OCI-LY7 (cell line): ENCODE results near the gene TOLLIP. TPM values are rescaled to one million over a fixed set of nuclear protein-coding genes. Genes with fewer than 3 reads are reported as not detected.

Source experiments
- BruUV-seq: library from RNA; stranded (reverse); fragments of 400-500 nt; replicated peaks from 2 replicates; lab custom pipeline; 2021; lab: Mats Ljungman, UMichigan
- CTCF ChIA-PET: fragments of 300-600 bp; sonication (Branson Sonifier 250); formaldehyde crosslinking; loops from one replicate; lab custom pipeline; 2022; ENCODE audit warnings: antibody characterized with exemption; ENCODE audit not compliant: unreplicated experiment; lab: Charles Lee
- POLR2A ChIA-PET: fragments of 300-600 bp; sonication (Branson Sonifier 250); formaldehyde crosslinking; loops from one replicate; lab custom pipeline; 2022; ENCODE audit warnings: antibody characterized with exemption; lab: Charles Lee
- DNase-seq: peaks from one replicate; pipeline ENCODE4 v3.0.0-alpha.2; 2015; ENCODE audit warnings: low spot score
- H2AFZ ChIP-seq: fragments of 200-600 bp; sonication (generic), shearing (Covaris generic); 2 replicates; pipeline ENCODE4 v1.6.1; 2014; ENCODE audit warnings: mild to moderate bottlenecking, antibody characterized with exemption, low read length, moderate library complexity
- H3K27ac ChIP-seq: fragments of 200-600 bp; sonication (generic); 2 replicates; pipeline ENCODE4 v1.5.1; 2014; ENCODE audit warnings: mixed run types, low read depth, mild to moderate bottlenecking, moderate library complexity, low read length, inconsistent platforms; ENCODE audit not compliant: poor library complexity, severe bottlenecking
- H3K36me3 ChIP-seq: fragments of 200-600 bp; sonication (generic); 2 replicates; pipeline ENCODE4 v1.6.1; 2014; ENCODE audit warnings: mild to moderate bottlenecking, antibody characterized with exemption, low read length, moderate library complexity, mixed read lengths; ENCODE audit not compliant: insufficient read depth
- H3K4me1 ChIP-seq: fragments of 200-600 bp; sonication (generic); 2 replicates; pipeline ENCODE4 v1.5.1; 2014; ENCODE audit warnings: mild to moderate bottlenecking, low read length; ENCODE audit not compliant: insufficient read depth, poor library complexity, severe bottlenecking
- H3K4me2 ChIP-seq: fragments of 200-600 bp; sonication (generic); 2 replicates; pipeline ENCODE4 v1.6.1; 2014; ENCODE audit warnings: mild to moderate bottlenecking, low read length
- H3K4me3 ChIP-seq: fragments of 200-600 bp; sonication (generic); 2 replicates; pipeline ENCODE4 v1.5.1; 2014; ENCODE audit warnings: mild to moderate bottlenecking, low read depth, low read length; ENCODE audit not compliant: poor library complexity, severe bottlenecking
- H3K79me2 ChIP-seq: fragments of 200-600 bp; sonication (generic); 2 replicates; pipeline ENCODE4 v1.6.1; 2016; ENCODE audit warnings: low read depth, mild to moderate bottlenecking, low read length, moderate library complexity, mixed read lengths; ENCODE audit not compliant: insufficient read depth
- H3K9me2 ChIP-seq: fragments of 200-600 bp; sonication (generic); 2 replicates; pipeline ENCODE4 v1.6.1; 2016; ENCODE audit warnings: mild to moderate bottlenecking, low read length, mixed read lengths; ENCODE audit not compliant: insufficient read depth
- H3K9me3 ChIP-seq: fragments of 200-600 bp; sonication (generic); 2 replicates; pipeline ENCODE4 v1.6.1; 2014; ENCODE audit warnings: mild to moderate bottlenecking, mixed run types, low read length, mixed read lengths
- H4K20me1 ChIP-seq: fragments of 200-600 bp; sonication (generic); 2 replicates; pipeline ENCODE4 v1.6.1; 2014; ENCODE audit warnings: mild to moderate bottlenecking, antibody characterized with exemption, low read length, moderate library complexity, mixed read lengths; ENCODE audit not compliant: insufficient read depth
- EZH2phosphoT487 ChIP-seq: fragments of 200-600 bp; sonication (generic); IDR thresholded peaks from 2 replicates; pipeline ENCODE4 v1.6.1; 2018; ENCODE audit warnings: low read depth, borderline replicate concordance, mild to moderate bottlenecking, mixed run types, antibody characterized with exemption, low read length, moderate library complexity, mixed read lengths
- intact Hi-C: fragments of 100-400 bp; cut with micrococcal nuclease; formaldehyde crosslinking; loops from one replicate; pipeline ENCODE4 v1.10.0; 2022; ENCODE audit not compliant: unreplicated experiment
- total RNA-seq, 2 experiments: library from RNA; depleted of rRNA in 1 of 2; stranded (reverse); fragments of >200 nt in 1 of 2; shearing (Covaris generic) in 1 of 2; gene quantifications; 2 replicates each; pipeline ENCODE4 v1.2.3, GENCODE V29; 2014 to 2022
- TF ChIP-seq, protein P1 (sequence below): fragments of 200-600 bp; sonication (generic); conservative IDR thresholded peaks from 2 replicates; pipeline ENCODE4 v1.5.1; 2014; ENCODE audit warnings: mild to moderate bottlenecking, antibody characterized with exemption, low read length, moderate library complexity, mixed read lengths

TOLLIP gene
- total RNA-seq, 2 experiments from 2014 or later: 15.9 to 37.1 TPM

DNA sequence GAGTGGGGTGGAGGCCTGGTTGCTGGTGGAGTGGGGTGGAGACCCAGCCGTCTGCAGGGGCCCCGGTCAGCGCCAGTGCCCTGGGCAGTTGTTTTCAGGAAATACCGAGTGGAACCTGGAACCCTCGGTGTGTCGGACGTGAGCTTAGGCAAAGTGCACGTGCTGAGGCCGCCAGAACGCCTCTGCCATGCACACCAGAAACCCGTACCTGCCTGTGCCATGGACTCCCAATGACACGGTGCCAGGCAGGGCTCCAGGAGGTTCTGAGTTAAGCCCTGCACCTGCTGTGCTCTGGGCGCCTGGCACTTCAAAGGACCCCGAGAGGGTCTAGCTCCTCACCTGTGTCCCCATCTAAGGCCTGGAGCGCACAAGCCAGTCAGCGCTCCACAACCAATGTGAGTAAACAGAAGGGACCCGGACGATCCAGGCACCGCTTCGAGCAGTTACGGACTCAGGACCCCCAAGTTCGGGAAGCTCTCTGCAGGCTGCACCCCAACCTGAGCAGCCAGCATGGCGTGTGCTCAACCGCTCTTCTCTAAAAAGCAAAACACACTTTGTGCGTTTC, 12.3 kb downstream of the TOLLIP start:
- intact Hi-C loops: no loop called here
- H3K4me2 ChIP-seq: no peak overlapping the region
- no peak overlapping the region for H3K4me3 ChIP-seq
- ChIA-PET POLR2A (no interaction called here), CTCF (no interaction called here)
- no TSS peak for BruUV-seq
- H3K27ac ChIP-seq: no peak overlapping the region
- no peak for TF ChIP-seq EZH2phosphoT487
- TF ChIP-seq, protein P1, sequence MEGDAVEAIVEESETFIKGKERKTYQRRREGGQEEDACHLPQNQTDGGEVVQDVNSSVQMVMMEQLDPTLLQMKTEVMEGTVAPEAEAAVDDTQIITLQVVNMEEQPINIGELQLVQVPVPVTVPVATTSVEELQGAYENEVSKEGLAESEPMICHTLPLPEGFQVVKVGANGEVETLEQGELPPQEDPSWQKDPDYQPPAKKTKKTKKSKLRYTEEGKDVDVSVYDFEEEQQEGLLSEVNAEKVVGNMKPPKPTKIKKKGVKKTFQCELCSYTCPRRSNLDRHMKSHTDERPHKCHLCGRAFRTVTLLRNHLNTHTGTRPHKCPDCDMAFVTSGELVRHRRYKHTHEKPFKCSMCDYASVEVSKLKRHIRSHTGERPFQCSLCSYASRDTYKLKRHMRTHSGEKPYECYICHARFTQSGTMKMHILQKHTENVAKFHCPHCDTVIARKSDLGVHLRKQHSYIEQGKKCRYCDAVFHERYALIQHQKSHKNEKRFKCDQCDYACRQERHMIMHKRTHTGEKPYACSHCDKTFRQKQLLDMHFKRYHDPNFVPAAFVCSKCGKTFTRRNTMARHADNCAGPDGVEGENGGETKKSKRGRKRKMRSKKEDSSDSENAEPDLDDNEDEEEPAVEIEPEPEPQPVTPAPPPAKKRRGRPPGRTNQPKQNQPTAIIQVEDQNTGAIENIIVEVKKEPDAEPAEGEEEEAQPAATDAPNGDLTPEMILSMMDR: no peak
- no peak overlapping the region for H2AFZ ChIP-seq
- H3K9me3 ChIP-seq: no peaks in the 10 kb centered on the region
- H3K36me3 ChIP-seq: peaks cover 9% of the 10 kb centered on the region; the same call in 1 of the 2 replicates
- no peaks in the 10 kb centered on the region for H3K4me1 ChIP-seq
- H4K20me1 ChIP-seq: no peaks in the 10 kb centered on the region
- no peak for DNase-seq
- H3K9me2 ChIP-seq: no peaks in the 10 kb centered on the region
- no peaks in the 10 kb centered on the region for H3K79me2 ChIP-seq

DNA sequence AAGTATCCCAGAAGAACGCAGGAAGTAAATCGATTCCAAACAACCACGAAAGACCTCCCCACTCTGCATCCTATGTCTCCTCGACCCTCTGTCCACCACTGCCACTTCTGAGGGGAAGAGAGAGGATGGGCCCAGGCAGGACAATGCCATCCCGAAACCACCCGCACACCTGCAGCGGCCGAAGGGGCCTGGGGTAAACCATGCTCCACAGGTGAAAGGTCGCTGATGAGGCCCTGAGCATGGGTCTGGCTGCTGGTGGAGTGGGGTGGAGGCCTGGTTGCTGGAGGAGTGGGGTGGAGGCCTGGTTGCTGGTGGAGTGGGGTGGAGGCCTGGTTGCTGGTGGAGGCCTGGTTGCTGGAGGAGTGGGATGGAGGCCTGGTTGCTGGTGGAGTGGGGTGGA, 13.1 kb downstream of the TOLLIP start:
- H3K27ac ChIP-seq: no peak overlapping the region
- H3K79me2 ChIP-seq: no peaks in the 10 kb centered on the region
- TF ChIP-seq, protein P1: no peak
- peaks cover 9% of the 10 kb centered on the region; the same call in 1 of the 2 replicates for H3K36me3 ChIP-seq
- H2AFZ ChIP-seq: no peak overlapping the region
- no peaks in the 10 kb centered on the region for H4K20me1 ChIP-seq
- H3K4me1 ChIP-seq: no peaks in the 10 kb centered on the region
- POLR2A ChIA-PET: no interaction called here
- no peaks in the 10 kb centered on the region for H3K9me2 ChIP-seq
- H3K4me3 ChIP-seq: no peak overlapping the region
- no peak for DNase-seq
- intact Hi-C loops: no loop called here
- no TSS peak for BruUV-seq
- no peaks in the 10 kb centered on the region for H3K9me3 ChIP-seq
- H3K4me2 ChIP-seq: no peak overlapping the region
- CTCF ChIA-PET: no interaction called here

DNA sequence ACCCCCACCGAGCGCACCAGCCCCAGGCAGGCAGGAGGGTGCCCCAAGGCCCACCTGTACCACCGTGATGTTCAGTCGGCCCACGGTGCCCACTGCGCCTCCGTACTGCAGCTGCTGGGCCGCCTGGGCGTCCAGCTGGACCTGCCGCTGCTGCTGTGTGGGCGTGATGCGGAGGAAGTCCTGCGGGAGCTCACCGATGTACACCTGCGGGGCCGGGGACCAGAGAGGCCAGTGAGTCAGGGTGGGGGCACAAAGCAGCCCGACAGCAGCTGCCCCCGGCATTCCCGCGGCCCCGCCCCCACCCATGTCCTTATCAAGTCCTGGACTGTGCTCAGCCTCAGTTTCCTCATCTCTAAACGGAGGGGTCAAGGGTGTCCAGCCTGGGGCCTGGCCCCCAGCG, 13.8 kb downstream of the TOLLIP start:
- Histone ChIP-seq H2AFZ (no peak overlapping the region), H3K4me1 (no peaks in the 10 kb centered on the region), H3K9me2 (no peaks in the 10 kb centered on the region), H3K4me2 (no peak overlapping the region), H3K27ac (no peak overlapping the region), H3K79me2 (no peaks in the 10 kb centered on the region), H3K4me3 (no peak overlapping the region), H3K9me3 (no peaks in the 10 kb centered on the region), H4K20me1 (no peaks in the 10 kb centered on the region), H3K36me3 (peaks cover 9% of the 10 kb centered on the region; the same call in 1 of the 2 replicates)
- CTCF ChIA-PET: no interaction called here
- intact Hi-C loops: no loop called here
- POLR2A ChIA-PET: no interaction called here
- DNase-seq: no peak
- BruUV-seq: no TSS peak
- no peak for TF ChIP-seq EZH2phosphoT487
- TF ChIP-seq, protein P1: no peak
